Keratinocyte (primary cell): Measurements from ENCODE around the gene RGS17.

Source experiments
- CTCF ChIP-seq, 3 experiments: IDR thresholded peaks in 1 of 3; conservative IDR thresholded peaks in 1 of 3; optimal IDR thresholded peaks in 1 of 3; 2 replicates in 2 of 3; 3 replicates in 1 of 3; pipeline versions ENCODE3 to v1.5.1; 2011; ENCODE audit warnings: low read length in 3 of 3, mild to moderate bottlenecking in 3 of 3, moderate library complexity in 2 of 3, control low read depth in 1 of 3, inconsistent platforms in 1 of 3; ENCODE audit not compliant: insufficient read depth in 2 of 3; ENCODE audit errors: extremely low read depth in 1 of 3
- EZH2 ChIP-seq: IDR thresholded peaks from one replicate; pipeline ENCODE4 v1.6.1; 2012; ENCODE audit warnings: inconsistent platforms, mild to moderate bottlenecking, low read length, moderate library complexity

GRCh38 chr6:153150371-153150751 is 19.3 kb upstream of the RGS17 start:
- TF ChIP-seq CTCF (optimal IDR thresholded peaks at IDR 0.05 in 1 of 3, IDR thresholded peaks at IDR 0.05 in 1 of 3, conservative IDR thresholded peaks at IDR 0.05 in 1 of 3; ENCODE audit: extremely low read depth in 1 of 3, insufficient read depth in 2 of 3, low read length in 3 of 3) (no peak), EZH2 (no peak)
